22Rv1 (cell line): ENCODE results near the gene GTF2F2.

ENCODE experiments used
- ZFX ChIP-seq: fragments of 450-650 bp; IDR thresholded peaks from 2 replicates; pipeline ENCODE4 v1.6.1; 2017; ENCODE audit warnings: antibody characterized with exemption, borderline replicate concordance
- TF ChIP-seq, protein P1 (sequence below): fragments of 450-650 bp; IDR thresholded peaks from 2 replicates; pipeline ENCODE4 v1.5.1; 2017; ENCODE audit warnings: mild to moderate bottlenecking

DNA sequence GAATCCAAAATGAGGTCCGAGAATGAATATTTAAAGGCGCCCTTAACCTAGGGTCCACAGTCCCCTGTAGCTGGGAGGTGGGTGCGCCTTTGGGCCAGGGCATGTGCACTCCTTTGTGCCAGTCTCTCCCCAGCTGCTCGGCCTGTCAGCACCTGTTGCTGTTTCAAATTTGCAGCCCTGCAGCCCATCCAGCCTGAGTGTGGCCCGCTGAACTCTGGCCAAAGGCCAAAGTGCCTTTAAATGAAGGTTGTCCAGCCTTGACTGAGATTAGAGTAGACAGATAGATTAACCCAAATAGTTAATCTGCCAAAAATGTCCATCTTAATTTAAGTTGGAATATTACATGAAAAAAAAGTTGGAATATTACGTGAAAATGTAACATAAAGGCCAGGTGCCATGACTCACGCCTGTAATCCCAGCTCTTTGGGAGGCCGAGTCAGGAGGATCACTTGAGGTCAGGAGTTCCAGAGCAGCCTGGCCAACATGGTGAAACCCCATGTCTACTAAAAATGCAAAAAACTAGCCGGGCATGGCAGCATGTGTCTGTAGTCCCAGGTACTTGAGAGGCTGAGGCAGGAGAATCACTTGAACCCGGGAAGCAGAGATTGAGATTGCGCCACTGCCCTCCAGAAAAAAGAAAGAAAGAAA is 195.3 kb downstream of the GTF2F2 start:
- TF ChIP-seq, protein P1, sequence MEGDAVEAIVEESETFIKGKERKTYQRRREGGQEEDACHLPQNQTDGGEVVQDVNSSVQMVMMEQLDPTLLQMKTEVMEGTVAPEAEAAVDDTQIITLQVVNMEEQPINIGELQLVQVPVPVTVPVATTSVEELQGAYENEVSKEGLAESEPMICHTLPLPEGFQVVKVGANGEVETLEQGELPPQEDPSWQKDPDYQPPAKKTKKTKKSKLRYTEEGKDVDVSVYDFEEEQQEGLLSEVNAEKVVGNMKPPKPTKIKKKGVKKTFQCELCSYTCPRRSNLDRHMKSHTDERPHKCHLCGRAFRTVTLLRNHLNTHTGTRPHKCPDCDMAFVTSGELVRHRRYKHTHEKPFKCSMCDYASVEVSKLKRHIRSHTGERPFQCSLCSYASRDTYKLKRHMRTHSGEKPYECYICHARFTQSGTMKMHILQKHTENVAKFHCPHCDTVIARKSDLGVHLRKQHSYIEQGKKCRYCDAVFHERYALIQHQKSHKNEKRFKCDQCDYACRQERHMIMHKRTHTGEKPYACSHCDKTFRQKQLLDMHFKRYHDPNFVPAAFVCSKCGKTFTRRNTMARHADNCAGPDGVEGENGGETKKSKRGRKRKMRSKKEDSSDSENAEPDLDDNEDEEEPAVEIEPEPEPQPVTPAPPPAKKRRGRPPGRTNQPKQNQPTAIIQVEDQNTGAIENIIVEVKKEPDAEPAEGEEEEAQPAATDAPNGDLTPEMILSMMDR: no peak
- TF ChIP-seq ZFX: no peak
